Measurements from ENCODE around the gene CNPY1. TPM values are rescaled to one million over a fixed set of nuclear protein-coding genes. Genes with fewer than 3 reads are reported as not detected.

The CNPY1 gene
- total and polyA plus RNA-seq, 4 donors = not detected

- Histone ChIP-seq H3K4me3 (ENCODE audit: low read depth in 1 of 3, low read length in 3 of 3) (peak overlapping the region in 2 of 3 donors; percentile 11 to 14), H3K9me3 (ENCODE audit: control insufficient read depth in 4 of 4, low read length in 3 of 4) (no peaks in the 10 kb centered on the region), H3K36me3 (ENCODE audit: control insufficient read depth in 4 of 4, insufficient read depth in 3 of 4, low read depth in 1 of 4, low read length in 3 of 4) (no peaks in the 10 kb centered on the region), H3K9ac (ENCODE audit: low read depth in 1 of 2, low read length in 2 of 2) (no peak overlapping the region), H3K4me1 (ENCODE audit: control insufficient read depth in 4 of 4, insufficient read depth in 4 of 4, low read length in 3 of 4) (peaks cover 6 to 14% (median 9%) of the 10 kb centered on the region in 4 donors), H3K27me3 (ENCODE audit: control insufficient read depth in 4 of 4, insufficient read depth in 4 of 4, low read length in 3 of 4) (peaks cover 0 to 21% (median 12%) of the 10 kb centered on the region in 4 donors), H3K27ac (ENCODE audit: low read depth in 1 of 2, low read length in 2 of 2) (no peak overlapping the region)
- no peak for DNase-seq (ENCODE audit: low spot score)
- TF ChIP-seq RAD21 (IDR thresholded peaks at IDR 0.05) (peak in 1 of 2 donors; percentile 65), FOXA2 (IDR thresholded peaks at IDR 0.05) (no peak), CTCF (IDR thresholded peaks at IDR 0.05; ENCODE audit: low read depth, low read length, missing input control) (peak; percentile 42), RXRA (IDR thresholded peaks at IDR 0.05) (no peak)
- WGBS = 39% methylated on average over 27 of the region's 27 CpGs
Observed at GRCh38 chr7:155533827-155534690, 12.3 kb downstream of the CNPY1 start.

DNA sequence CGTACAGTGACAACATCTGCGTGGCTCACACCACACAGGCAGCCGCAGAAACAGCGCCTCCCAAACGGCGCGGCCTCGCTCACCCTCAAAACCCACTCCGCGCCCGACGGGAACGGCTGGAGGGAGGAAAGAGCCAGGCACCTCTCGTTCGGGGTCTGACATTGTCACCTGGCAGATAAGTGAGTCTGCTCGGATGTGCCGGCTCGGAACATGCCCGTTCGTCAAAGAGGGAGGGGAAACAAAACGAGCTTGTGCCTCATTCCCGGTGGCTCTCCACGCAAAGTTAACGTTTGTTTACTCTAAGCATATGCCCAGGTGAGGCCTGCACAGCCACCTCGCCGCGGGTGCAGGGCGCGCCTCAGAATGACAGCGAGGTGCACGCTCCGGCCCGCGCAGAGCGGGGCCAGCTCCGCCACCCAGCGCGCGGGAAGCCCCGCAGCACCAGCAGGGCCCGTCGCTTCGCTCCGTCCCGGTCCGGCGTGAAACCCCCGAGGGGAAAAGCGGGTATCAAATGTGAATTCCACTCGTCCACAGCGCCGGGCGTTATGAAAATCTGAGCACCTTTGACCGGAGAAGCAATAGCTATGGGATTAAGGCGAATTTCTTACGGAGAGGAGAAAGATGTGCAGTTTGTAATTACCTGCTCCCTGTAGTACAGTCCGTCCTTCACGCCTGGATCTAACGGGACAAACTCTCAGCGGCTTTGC, 13.1 kb downstream of the CNPY1 start:
- Histone ChIP-seq H3K9me3 (ENCODE audit: control insufficient read depth in 4 of 4, low read length in 3 of 4) (no peaks in the 10 kb centered on the region), H3K9ac (ENCODE audit: low read depth in 1 of 2, low read length in 2 of 2) (no peak overlapping the region), H3K4me3 (ENCODE audit: low read depth in 1 of 3, low read length in 3 of 3) (peak overlapping the region in 2 of 3 donors; percentile 11 to 38), H3K4me1 (ENCODE audit: control insufficient read depth in 4 of 4, insufficient read depth in 4 of 4, low read length in 3 of 4) (peaks cover 6 to 14% (median 9%) of the 10 kb centered on the region in 4 donors), H3K27me3 (ENCODE audit: control insufficient read depth in 4 of 4, insufficient read depth in 4 of 4, low read length in 3 of 4) (peaks cover 0 to 21% (median 12%) of the 10 kb centered on the region in 4 donors), H3K27ac (ENCODE audit: low read depth in 1 of 2, low read length in 2 of 2) (no peak overlapping the region), H3K36me3 (ENCODE audit: control insufficient read depth in 4 of 4, insufficient read depth in 3 of 4, low read depth in 1 of 4, low read length in 3 of 4) (no peaks in the 10 kb centered on the region)
- TF ChIP-seq YY1 (IDR thresholded peaks at IDR 0.05) (no peak), SP1 (IDR thresholded peaks at IDR 0.05) (no peak), RAD21 (IDR thresholded peaks at IDR 0.05) (no peak), RXRA (IDR thresholded peaks at IDR 0.05) (no peak), EGR1 (IDR thresholded peaks at IDR 0.05; ENCODE audit: low read depth in 2 of 2) (no peak), HNF4A (conservative IDR thresholded peaks at IDR 0.05) (no peak), ZBTB33 (IDR thresholded peaks at IDR 0.05) (no peak), TAF1 (conservative IDR thresholded peaks at IDR 0.05) (no peak), JUND (IDR thresholded peaks at IDR 0.05) (no peak), HNF4G (IDR thresholded peaks at IDR 0.05) (no peak), NR2F2 (IDR thresholded peaks at IDR 0.05) (no peak), ATF3 (IDR thresholded peaks at IDR 0.05) (no peak)
- DNase-seq (ENCODE audit: low spot score) = no peak
- 4% methylated on average over 60 of the region's 60 CpGs for WGBS
